HepG2 (cell line): ENCODE measurements around the gene SLC28A1. TPM values are rescaled to one million over a fixed set of nuclear protein-coding genes. Genes with fewer than 3 reads are reported as not detected.

Source experiments
- GABPB1 ChIP-seq: IDR thresholded peaks from 2 replicates; pipeline ENCODE4 v1.6.1; 2016; ENCODE audit warnings: mild to moderate bottlenecking, missing genetic modification reagents, moderate library complexity, missing compliant biosample characterization
- JUND ChIP-seq: sonication (generic); formaldehyde crosslinking; IDR thresholded peaks from 2 replicates; pipeline ENCODE4 v1.8.0; 2022; ENCODE audit warnings: mild to moderate bottlenecking, missing genetic modification reagents
- MYC ChIP-seq: sonication (generic); formaldehyde crosslinking; IDR thresholded peaks from 2 replicates; pipeline ENCODE4 v1.9.0; 2021; ENCODE audit warnings: missing genetic modification reagents, borderline replicate concordance
- ZBTB38 ChIP-seq: sonication (generic); formaldehyde crosslinking; IDR thresholded peaks from 2 replicates; pipeline ENCODE4 v1.5.1; 2020; ENCODE audit warnings: mild to moderate bottlenecking, missing genetic modification reagents
- ZKSCAN5 ChIP-seq: sonication (generic); formaldehyde crosslinking; IDR thresholded peaks from 2 replicates; pipeline ENCODE4 v1.5.1; 2020; ENCODE audit warnings: mild to moderate bottlenecking, missing genetic modification reagents
- ZNF564 ChIP-seq: sonication (generic); formaldehyde crosslinking; IDR thresholded peaks from 2 replicates; pipeline ENCODE4 v1.8.1; 2023; ENCODE audit warnings: mild to moderate bottlenecking, missing genetic modification reagents
- ZNF83 ChIP-seq: sonication (generic); formaldehyde crosslinking; IDR thresholded peaks from 2 replicates; pipeline ENCODE4 v1.4.0; 2020; ENCODE audit warnings: missing genetic modification reagents, mild to moderate bottlenecking, borderline replicate concordance
- ZSCAN25 ChIP-seq: sonication (generic); formaldehyde crosslinking; IDR thresholded peaks from 2 replicates; pipeline ENCODE4 v1.8.0; 2022; ENCODE audit warnings: mild to moderate bottlenecking, missing genetic modification reagents
- polyA plus RNA-seq, 8 experiments: library from polyadenylated mRNA; depleted of rRNA in 3 of 8; stranded (reverse) in 7 of 8; unstranded in 1 of 8; fragments of >200 nt; fragmentation: Illumina TruSeq in 4 of 8; extraction: Trizol in 4 of 8; gene quantifications; 2 replicates each; pipeline versions ENCODE4 v1.2.1 to v1.2.3, GENCODE V29; 2011 to 2016; ENCODE audit warnings: low read depth in 4 of 8, missing spikeins in 1 of 8, mixed read lengths in 1 of 8; ENCODE audit not compliant: insufficient read depth in 1 of 8
- total RNA-seq, 5 experiments: library from RNA; depleted of rRNA; stranded (reverse); fragments of >200 nt; fragmentation: Illumina TruSeq; extraction: Trizol; gene quantifications; 2 replicates each; pipeline ENCODE4 v1.2.3, GENCODE V29; 2016; ENCODE audit warnings: low read depth in 1 of 5
- TF ChIP-seq, protein P1 (sequence below): sonication (generic); formaldehyde crosslinking; IDR thresholded peaks from 2 replicates; pipeline ENCODE4 v1.5.0; 2020; ENCODE audit warnings: mild to moderate bottlenecking, missing genetic modification reagents, borderline replicate concordance
- TF ChIP-seq, protein P2 (sequence below): sonication (generic); formaldehyde crosslinking; IDR thresholded peaks from 2 replicates; pipeline ENCODE4 v1.5.1; 2020; ENCODE audit warnings: mild to moderate bottlenecking, missing genetic modification reagents, moderate library complexity
- TF ChIP-seq, protein P3 (sequence below): sonication (generic); formaldehyde crosslinking; IDR thresholded peaks from 2 replicates; pipeline ENCODE4 v1.4.0; 2020; ENCODE audit warnings: missing genetic modification reagents

SLC28A1 gene
- total and polyA plus RNA-seq, 2 of the 13 experiments (the other 11 are each of a cell fraction or from before 2014, with no cell fraction given), result 0.31 to 5.8 TPM

DNA sequence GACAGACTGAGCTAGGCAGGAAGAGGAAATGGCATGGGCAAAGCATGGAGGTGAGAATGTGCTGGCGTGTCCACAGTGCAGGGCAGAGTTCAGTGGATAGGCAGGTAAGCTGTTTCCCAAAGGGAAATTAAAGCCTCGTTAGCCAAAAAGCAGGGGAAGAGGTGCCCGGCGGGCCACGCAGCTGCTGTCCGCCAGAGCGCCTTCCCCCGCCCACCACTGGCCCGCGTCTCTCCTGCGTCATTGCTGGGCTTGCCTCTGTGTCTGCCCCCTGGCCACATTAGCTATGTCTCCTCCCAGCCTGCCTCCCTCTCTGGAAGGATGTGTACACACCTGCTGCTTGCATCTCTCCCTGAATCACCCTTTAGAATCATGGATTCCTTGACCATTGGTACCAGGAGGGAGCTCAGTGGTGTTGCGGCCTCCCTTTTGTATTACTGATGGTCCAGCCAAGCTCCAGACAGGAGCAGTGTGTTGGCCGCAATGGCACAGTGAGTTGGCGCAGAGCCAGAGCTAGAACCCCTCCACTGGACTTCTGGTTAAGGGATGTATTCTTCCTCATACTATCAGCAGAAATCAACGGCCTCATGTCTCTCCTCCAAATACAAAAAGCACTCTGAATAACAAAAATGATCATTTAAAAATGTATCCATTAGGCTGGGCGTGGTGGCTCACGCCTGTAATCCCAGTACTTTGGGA lies 26.6 kb downstream of the SLC28A1 start (continued):
- TF ChIP-seq, protein P1, sequence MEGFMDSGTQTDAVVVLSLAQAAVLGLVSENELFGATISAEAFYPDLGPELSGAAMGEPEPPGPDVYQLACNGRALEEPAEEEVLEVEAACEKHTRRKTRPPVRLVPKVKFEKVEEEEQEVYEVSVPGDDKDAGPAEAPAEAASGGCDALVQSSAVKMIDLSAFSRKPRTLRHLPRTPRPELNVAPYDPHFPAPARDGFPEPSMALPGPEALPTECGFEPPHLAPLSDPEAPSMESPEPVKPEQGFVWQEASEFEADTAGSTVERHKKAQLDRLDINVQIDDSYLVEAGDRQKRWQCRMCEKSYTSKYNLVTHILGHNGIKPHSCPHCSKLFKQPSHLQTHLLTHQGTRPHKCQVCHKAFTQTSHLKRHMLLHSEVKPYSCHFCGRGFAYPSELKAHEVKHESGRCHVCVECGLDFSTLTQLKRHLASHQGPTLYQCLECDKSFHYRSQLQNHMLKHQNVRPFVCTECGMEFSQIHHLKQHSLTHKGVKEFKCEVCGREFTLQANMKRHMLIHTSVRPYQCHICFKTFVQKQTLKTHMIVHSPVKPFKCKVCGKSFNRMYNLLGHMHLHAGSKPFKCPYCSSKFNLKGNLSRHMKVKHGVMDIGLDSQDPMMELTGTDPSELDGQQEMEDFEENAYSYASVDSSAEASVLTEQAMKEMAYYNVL (CRISPR knock-in tag), result no peak
- TF ChIP-seq JUND, result no peak
- TF ChIP-seq ZNF564 (CRISPR knock-in tag), result no peak
- TF ChIP-seq, protein P2, sequence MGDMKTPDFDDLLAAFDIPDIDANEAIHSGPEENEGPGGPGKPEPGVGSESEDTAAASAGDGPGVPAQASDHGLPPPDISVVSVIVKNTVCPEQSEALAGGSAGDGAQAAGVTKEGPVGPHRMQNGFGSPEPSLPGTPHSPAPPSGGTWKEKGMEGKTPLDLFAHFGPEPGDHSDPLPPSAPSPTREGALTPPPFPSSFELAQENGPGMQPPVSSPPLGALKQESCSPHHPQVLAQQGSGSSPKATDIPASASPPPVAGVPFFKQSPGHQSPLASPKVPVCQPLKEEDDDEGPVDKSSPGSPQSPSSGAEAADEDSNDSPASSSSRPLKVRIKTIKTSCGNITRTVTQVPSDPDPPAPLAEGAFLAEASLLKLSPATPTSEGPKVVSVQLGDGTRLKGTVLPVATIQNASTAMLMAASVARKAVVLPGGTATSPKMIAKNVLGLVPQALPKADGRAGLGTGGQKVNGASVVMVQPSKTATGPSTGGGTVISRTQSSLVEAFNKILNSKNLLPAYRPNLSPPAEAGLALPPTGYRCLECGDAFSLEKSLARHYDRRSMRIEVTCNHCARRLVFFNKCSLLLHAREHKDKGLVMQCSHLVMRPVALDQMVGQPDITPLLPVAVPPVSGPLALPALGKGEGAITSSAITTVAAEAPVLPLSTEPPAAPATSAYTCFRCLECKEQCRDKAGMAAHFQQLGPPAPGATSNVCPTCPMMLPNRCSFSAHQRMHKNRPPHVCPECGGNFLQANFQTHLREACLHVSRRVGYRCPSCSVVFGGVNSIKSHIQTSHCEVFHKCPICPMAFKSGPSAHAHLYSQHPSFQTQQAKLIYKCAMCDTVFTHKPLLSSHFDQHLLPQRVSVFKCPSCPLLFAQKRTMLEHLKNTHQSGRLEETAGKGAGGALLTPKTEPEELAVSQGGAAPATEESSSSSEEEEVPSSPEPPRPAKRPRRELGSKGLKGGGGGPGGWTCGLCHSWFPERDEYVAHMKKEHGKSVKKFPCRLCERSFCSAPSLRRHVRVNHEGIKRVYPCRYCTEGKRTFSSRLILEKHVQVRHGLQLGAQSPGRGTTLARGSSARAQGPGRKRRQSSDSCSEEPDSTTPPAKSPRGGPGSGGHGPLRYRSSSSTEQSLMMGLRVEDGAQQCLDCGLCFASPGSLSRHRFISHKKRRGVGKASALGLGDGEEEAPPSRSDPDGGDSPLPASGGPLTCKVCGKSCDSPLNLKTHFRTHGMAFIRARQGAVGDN (CRISPR knock-in tag), result peak; percentile 75
- no peak for TF ChIP-seq ZSCAN25
- TF ChIP-seq ZNF83 (CRISPR knock-in tag), result no peak
- peak; percentile 12; the same call in 1 of the 2 replicates for TF ChIP-seq ZBTB38
- TF ChIP-seq GABPB1 (CRISPR knock-in tag), result peak; percentile 24; the same call in 1 of the 2 replicates
- 0 out of 2 replicates have a peak, but pooled peaks have one; percentile 14 for TF ChIP-seq MYC (CRISPR knock-in tag)
- 0 out of 2 replicates have a peak, but pooled peaks have one; percentile 80 for TF ChIP-seq ZKSCAN5 (CRISPR knock-in tag)
- TF ChIP-seq, protein P3, sequence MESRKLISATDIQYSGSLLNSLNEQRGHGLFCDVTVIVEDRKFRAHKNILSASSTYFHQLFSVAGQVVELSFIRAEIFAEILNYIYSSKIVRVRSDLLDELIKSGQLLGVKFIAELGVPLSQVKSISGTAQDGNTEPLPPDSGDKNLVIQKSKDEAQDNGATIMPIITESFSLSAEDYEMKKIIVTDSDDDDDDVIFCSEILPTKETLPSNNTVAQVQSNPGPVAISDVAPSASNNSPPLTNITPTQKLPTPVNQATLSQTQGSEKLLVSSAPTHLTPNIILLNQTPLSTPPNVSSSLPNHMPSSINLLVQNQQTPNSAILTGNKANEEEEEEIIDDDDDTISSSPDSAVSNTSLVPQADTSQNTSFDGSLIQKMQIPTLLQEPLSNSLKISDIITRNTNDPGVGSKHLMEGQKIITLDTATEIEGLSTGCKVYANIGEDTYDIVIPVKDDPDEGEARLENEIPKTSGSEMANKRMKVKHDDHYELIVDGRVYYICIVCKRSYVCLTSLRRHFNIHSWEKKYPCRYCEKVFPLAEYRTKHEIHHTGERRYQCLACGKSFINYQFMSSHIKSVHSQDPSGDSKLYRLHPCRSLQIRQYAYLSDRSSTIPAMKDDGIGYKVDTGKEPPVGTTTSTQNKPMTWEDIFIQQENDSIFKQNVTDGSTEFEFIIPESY (CRISPR knock-in tag), result 0 out of 2 replicates have a peak, but pooled peaks have one; percentile 36
